ENCODE data around the gene TBC1D8B.

TBC1D8B gene

GRCh38 chrX:106902684-106903083 lies 100.2 kb downstream of the TBC1D8B start:
- no peaks in the 10 kb centered on the region for H3K4me1 ChIP-seq (ENCODE audit: insufficient read depth, poor library complexity, severe bottlenecking)
- TF ChIP-seq CTCF (IDR thresholded peaks at IDR 0.05; ENCODE audit: poor library complexity, severe bottlenecking) = no peak
- H3K27ac ChIP-seq (ENCODE audit: poor library complexity, severe bottlenecking) = no peak overlapping the region
- H3K27me3 ChIP-seq (ENCODE audit: insufficient read depth, poor library complexity, severe bottlenecking) = no peaks in the 10 kb centered on the region
- DNase-seq (ENCODE audit: low spot score) (no peak), ATAC-seq (ENCODE audit: low read depth) (no peak)
- no peak overlapping the region for H3K4me3 ChIP-seq (ENCODE audit: severe bottlenecking)
- no peaks in the 10 kb centered on the region for H3K36me3 ChIP-seq (ENCODE audit: low read depth)
- H3K9me3 ChIP-seq (ENCODE audit: severe bottlenecking) = no peaks in the 10 kb centered on the region

GRCh38 chrX:106903291-106903824 lies 100.9 kb downstream of the TBC1D8B start, which contains the start of gene RIPPLY1:
Gene RIPPLY1 (minus strand): TSS chrX:106903341. CDS start chrX:106903287, 54 bp downstream.
- Histone ChIP-seq H3K4me1 (ENCODE audit: insufficient read depth, poor library complexity, severe bottlenecking) (no peaks in the 10 kb centered on the region), H3K36me3 (ENCODE audit: low read depth) (no peaks in the 10 kb centered on the region), H3K4me3 (ENCODE audit: severe bottlenecking) (no peak within 1 kb of the TSS), H3K9me3 (ENCODE audit: severe bottlenecking) (no peaks in the 10 kb centered on the region), H3K27me3 (ENCODE audit: insufficient read depth, poor library complexity, severe bottlenecking) (no peaks in the 10 kb centered on the region), H3K27ac (ENCODE audit: poor library complexity, severe bottlenecking) (no peak within 1 kb of the TSS)
- DNase-seq (ENCODE audit: low spot score) = no peak
- ATAC-seq (ENCODE audit: low read depth) = no peak
- TF ChIP-seq CTCF (IDR thresholded peaks at IDR 0.05; ENCODE audit: poor library complexity, severe bottlenecking) = no peak

GRCh38 chrX:106903856-106904528 lies 101.5 kb downstream of the TBC1D8B start:
- ATAC-seq (ENCODE audit: low read depth) = no peak
- no peaks in the 10 kb centered on the region for H3K27me3 ChIP-seq (ENCODE audit: insufficient read depth, poor library complexity, severe bottlenecking)
- TF ChIP-seq CTCF (IDR thresholded peaks at IDR 0.05; ENCODE audit: poor library complexity, severe bottlenecking) = no peak
- H3K9me3 ChIP-seq (ENCODE audit: severe bottlenecking) = no peaks in the 10 kb centered on the region
- H3K4me3 ChIP-seq (ENCODE audit: severe bottlenecking) = no peak overlapping the region
- H3K27ac ChIP-seq (ENCODE audit: poor library complexity, severe bottlenecking) = no peak overlapping the region
- no peaks in the 10 kb centered on the region for H3K4me1 ChIP-seq (ENCODE audit: insufficient read depth, poor library complexity, severe bottlenecking)
- no peak for DNase-seq (ENCODE audit: low spot score)
- H3K36me3 ChIP-seq (ENCODE audit: low read depth) = no peaks in the 10 kb centered on the region

- Histone ChIP-seq H3K27ac (ENCODE audit: poor library complexity, severe bottlenecking) (no peak overlapping the region), H3K4me1 (ENCODE audit: insufficient read depth, poor library complexity, severe bottlenecking) (no peaks in the 10 kb centered on the region), H3K36me3 (ENCODE audit: low read depth) (no peaks in the 10 kb centered on the region), H3K9me3 (ENCODE audit: severe bottlenecking) (no peaks in the 10 kb centered on the region), H3K27me3 (ENCODE audit: insufficient read depth, poor library complexity, severe bottlenecking) (no peaks in the 10 kb centered on the region), H3K4me3 (ENCODE audit: severe bottlenecking) (no peak overlapping the region)
- DNase-seq (ENCODE audit: low spot score) (no peak), ATAC-seq (ENCODE audit: low read depth) (no peak)
- TF ChIP-seq CTCF (IDR thresholded peaks at IDR 0.05; ENCODE audit: poor library complexity, severe bottlenecking) = no peak
Observed at GRCh38 chrX:106905064-106905708, 102.7 kb downstream of the TBC1D8B start.

GRCh38 chrX:106906361-106906760 lies 103.9 kb downstream of the TBC1D8B start:
- Histone ChIP-seq H3K36me3 (ENCODE audit: low read depth) (no peaks in the 10 kb centered on the region), H3K4me1 (ENCODE audit: insufficient read depth, poor library complexity, severe bottlenecking) (no peaks in the 10 kb centered on the region), H3K9me3 (ENCODE audit: severe bottlenecking) (no peaks in the 10 kb centered on the region), H3K4me3 (ENCODE audit: severe bottlenecking) (no peak overlapping the region), H3K27ac (ENCODE audit: poor library complexity, severe bottlenecking) (no peak overlapping the region), H3K27me3 (ENCODE audit: insufficient read depth, poor library complexity, severe bottlenecking) (no peaks in the 10 kb centered on the region)
- ATAC-seq (ENCODE audit: low read depth) (no peak), DNase-seq (ENCODE audit: low spot score) (no peak)
- TF ChIP-seq CTCF (IDR thresholded peaks at IDR 0.05; ENCODE audit: poor library complexity, severe bottlenecking) = no peak

Data from RWPE2 (cell line).